Nephron progenitor cell (in vitro differentiated cells): ENCODE results near the gene NLK.

ENCODE experiments used
- DNase-seq: peaks from one replicate; pipeline ENCODE4 v3.0.0; 2021
- H3K27ac Mint-ChIP-seq: 2 replicates; pipeline ENCODE4 v1.8.0; 2021; ENCODE audit warnings: mild to moderate bottlenecking, moderate library complexity, mixed read lengths
- H3K27me3 Mint-ChIP-seq: 2 replicates; pipeline ENCODE4 v1.8.0; 2021; ENCODE audit warnings: mild to moderate bottlenecking, low read depth, mixed read lengths; ENCODE audit not compliant: poor library complexity
- H3K36me3 Mint-ChIP-seq: 2 replicates; pipeline ENCODE4 v1.8.0; 2021; ENCODE audit warnings: low read depth, mixed read lengths
- H3K4me1 Mint-ChIP-seq: 2 replicates; pipeline ENCODE4 v1.8.0; 2021; ENCODE audit warnings: mixed read lengths
- H3K4me3 Mint-ChIP-seq: 2 replicates; pipeline ENCODE4 v1.8.0; 2021; ENCODE audit warnings: mild to moderate bottlenecking, moderate library complexity, mixed read lengths
- H3K9me3 Mint-ChIP-seq: 2 replicates; pipeline ENCODE4 v1.8.0; 2021; ENCODE audit warnings: mild to moderate bottlenecking, moderate library complexity, mixed read lengths
- TF ChIP-seq, protein P1 (sequence below): fragments of 200-600 bp; sonication (generic); IDR thresholded peaks from 2 replicates; pipeline ENCODE4 v1.5.0; 2021; ENCODE audit warnings: antibody characterized with exemption

NLK gene

DNA sequence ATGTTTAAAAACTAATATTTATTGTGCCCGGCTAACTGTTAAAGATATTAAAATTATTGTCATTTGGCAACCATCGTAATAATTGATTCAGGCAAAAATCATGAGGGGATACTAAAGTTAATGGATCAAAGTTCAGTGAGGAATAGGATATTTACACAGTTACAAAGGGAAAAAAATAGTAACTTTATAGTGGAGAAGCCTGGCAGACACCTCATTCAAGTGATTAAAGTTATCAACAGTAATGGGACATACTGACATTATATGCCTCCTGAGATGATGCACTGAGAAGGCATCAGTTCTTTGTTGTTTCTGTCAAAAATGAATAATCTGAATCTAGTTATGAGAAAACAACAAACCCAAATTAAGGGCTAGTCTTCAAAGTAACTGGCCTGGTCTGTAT, 77.1 kb downstream of the NLK start:
- no peak for DNase-seq
- no peak overlapping the region for H3K27ac Mint-ChIP-seq
- no peaks in the 10 kb centered on the region for H3K9me3 Mint-ChIP-seq
- H3K4me3 Mint-ChIP-seq, result no peak overlapping the region
- no peaks in the 10 kb centered on the region for H3K4me1 Mint-ChIP-seq
- peaks cover 2% of the 10 kb centered on the region for H3K27me3 Mint-ChIP-seq
- TF ChIP-seq, protein P1, sequence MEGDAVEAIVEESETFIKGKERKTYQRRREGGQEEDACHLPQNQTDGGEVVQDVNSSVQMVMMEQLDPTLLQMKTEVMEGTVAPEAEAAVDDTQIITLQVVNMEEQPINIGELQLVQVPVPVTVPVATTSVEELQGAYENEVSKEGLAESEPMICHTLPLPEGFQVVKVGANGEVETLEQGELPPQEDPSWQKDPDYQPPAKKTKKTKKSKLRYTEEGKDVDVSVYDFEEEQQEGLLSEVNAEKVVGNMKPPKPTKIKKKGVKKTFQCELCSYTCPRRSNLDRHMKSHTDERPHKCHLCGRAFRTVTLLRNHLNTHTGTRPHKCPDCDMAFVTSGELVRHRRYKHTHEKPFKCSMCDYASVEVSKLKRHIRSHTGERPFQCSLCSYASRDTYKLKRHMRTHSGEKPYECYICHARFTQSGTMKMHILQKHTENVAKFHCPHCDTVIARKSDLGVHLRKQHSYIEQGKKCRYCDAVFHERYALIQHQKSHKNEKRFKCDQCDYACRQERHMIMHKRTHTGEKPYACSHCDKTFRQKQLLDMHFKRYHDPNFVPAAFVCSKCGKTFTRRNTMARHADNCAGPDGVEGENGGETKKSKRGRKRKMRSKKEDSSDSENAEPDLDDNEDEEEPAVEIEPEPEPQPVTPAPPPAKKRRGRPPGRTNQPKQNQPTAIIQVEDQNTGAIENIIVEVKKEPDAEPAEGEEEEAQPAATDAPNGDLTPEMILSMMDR, result no peak
- H3K36me3 Mint-ChIP-seq, result peaks cover 13% of the 10 kb centered on the region

GRCh38 chr17:28120766-28121165, 78.3 kb downstream of the NLK start:
- H3K27ac Mint-ChIP-seq, result no peak overlapping the region
- H3K36me3 Mint-ChIP-seq, result peaks cover 13% of the 10 kb centered on the region
- H3K4me3 Mint-ChIP-seq, result no peak overlapping the region
- H3K27me3 Mint-ChIP-seq, result peaks cover 2% of the 10 kb centered on the region
- H3K9me3 Mint-ChIP-seq, result no peaks in the 10 kb centered on the region
- DNase-seq, result no peak
- H3K4me1 Mint-ChIP-seq, result no peaks in the 10 kb centered on the region
- TF ChIP-seq, protein P1, result no peak

GRCh38 chr17:28124962-28125361, 82.5 kb downstream of the NLK start:
- Mint-ChIP-seq H3K27ac (no peak overlapping the region), H3K4me3 (no peak overlapping the region), H3K4me1 (no peaks in the 10 kb centered on the region), H3K27me3 (peaks cover 4% of the 10 kb centered on the region), H3K9me3 (no peaks in the 10 kb centered on the region), H3K36me3 (peaks cover 20% of the 10 kb centered on the region)
- TF ChIP-seq, protein P1, result no peak
- no peak for DNase-seq

DNA sequence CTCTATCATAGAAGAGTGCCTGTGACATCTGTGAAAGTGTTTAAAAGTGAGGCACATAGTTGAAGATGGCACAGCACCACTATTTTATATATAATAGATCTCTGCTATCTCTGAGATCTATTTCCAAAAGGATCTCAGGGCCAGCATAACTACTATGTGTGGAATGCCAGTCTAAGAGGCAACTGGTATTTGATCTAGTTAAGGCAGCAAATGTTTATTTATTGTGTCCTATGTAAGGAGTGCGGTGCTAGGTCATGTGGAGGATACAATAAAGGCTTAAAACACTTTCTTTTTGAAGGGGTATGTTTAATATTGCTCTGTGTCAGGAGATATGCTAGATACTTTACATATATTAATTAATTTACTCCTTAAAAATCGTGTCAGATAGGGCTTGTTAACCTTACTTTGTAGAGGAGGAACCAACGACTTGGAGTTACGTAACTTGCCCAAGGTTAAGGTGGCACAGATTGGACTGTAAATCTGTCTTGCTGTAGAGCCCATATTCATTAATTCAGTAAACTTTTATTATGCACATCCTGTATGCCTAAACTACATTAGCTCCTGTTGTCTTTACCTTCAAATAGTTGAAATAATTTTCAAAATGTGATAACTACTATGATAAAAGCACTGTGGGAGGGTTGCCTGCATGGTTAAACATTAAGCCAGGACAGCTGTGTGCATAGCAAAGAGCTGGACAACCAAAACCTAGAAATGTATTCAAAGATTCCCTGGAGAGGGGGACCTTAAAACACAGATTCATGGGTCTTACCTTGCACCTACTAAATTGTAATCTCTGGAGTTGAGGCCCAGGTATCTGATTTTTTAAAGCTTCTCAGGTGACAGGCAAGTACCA, 83.3 kb downstream of the NLK start:
- Mint-ChIP-seq H3K27me3 (peaks cover 2% of the 10 kb centered on the region), H3K36me3 (peaks cover 20% of the 10 kb centered on the region), H3K9me3 (no peaks in the 10 kb centered on the region), H3K4me3 (no peak overlapping the region), H3K27ac (no peak overlapping the region), H3K4me1 (no peaks in the 10 kb centered on the region)
- TF ChIP-seq, protein P1, result no peak
- DNase-seq, result no peak

GRCh38 chr17:28127196-28127595, 84.7 kb downstream of the NLK start:
- no peak for DNase-seq
- H3K4me1 Mint-ChIP-seq, result no peaks in the 10 kb centered on the region
- H3K27ac Mint-ChIP-seq, result no peak overlapping the region
- peaks cover 20% of the 10 kb centered on the region for H3K36me3 Mint-ChIP-seq
- H3K27me3 Mint-ChIP-seq, result peaks cover 2% of the 10 kb centered on the region
- no peaks in the 10 kb centered on the region for H3K9me3 Mint-ChIP-seq
- TF ChIP-seq, protein P1, result no peak
- H3K4me3 Mint-ChIP-seq, result no peak overlapping the region

- peaks cover 18% of the 10 kb centered on the region for H3K36me3 Mint-ChIP-seq
- DNase-seq, result no peak
- H3K4me3 Mint-ChIP-seq, result no peak overlapping the region
- no peak overlapping the region for H3K27ac Mint-ChIP-seq
- TF ChIP-seq, protein P1, result no peak
- no peaks in the 10 kb centered on the region for H3K9me3 Mint-ChIP-seq
- no peaks in the 10 kb centered on the region for H3K4me1 Mint-ChIP-seq
- peaks cover 2% of the 10 kb centered on the region for H3K27me3 Mint-ChIP-seq
Observed at GRCh38 chr17:28128779-28129178, 86.3 kb downstream of the NLK start.
